ENCODE data around the gene ADD1.
"Not testable (repeated sequence)": the region's sequence is repeated elsewhere in the genome, so short reads cannot be mapped to it uniquely, and the experiment has no call there.

The ADD1 gene

GRCh38 chr4:2898001-2898400 is 54.4 kb downstream of the ADD1 start:
- no peak for DNase-seq

DNA sequence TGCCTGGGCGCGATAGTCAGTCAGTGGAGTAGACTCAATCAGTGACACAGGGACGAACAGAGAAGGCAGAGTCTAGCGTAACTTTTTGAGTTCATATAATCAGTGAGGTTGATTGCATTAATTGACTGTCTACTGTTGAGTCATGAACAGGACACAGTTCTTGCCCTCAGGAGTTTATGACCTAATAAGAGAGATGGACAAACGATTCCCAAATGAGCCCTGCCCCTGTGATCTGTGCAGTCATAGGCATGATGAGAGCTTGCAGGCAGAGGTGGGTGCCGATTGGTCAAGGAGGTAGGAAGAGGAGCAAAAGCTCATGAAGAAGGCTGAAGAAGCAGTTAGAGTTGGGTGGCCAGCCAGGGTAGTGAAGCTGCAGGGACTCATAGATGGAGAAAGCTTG is 57.1 kb downstream of the ADD1 start:
- no peak for DNase-seq

DNA sequence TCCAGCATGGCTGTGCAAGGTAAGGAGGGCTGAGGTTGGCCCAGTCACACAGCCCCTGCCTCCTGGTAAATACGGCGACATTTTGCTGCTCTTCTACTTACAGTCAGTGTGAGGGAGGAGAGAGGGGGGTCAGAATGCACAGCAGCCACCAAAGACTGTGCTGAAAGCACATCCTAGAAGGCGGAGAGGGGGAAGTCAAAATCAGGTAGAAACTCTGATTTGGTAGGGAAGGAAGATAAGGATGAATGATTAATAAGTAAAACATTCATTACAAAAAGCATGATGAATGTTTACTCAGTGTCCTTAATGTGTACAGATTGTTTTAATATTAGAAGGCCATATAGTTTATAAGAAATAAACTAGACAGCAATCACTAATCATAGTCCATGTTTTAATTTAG is 57.5 kb downstream of the ADD1 start:
- DNase-seq, result no peak

GRCh38 chr4:2902126-2902525 is 58.5 kb downstream of the ADD1 start:
- no peak for DNase-seq

DNA sequence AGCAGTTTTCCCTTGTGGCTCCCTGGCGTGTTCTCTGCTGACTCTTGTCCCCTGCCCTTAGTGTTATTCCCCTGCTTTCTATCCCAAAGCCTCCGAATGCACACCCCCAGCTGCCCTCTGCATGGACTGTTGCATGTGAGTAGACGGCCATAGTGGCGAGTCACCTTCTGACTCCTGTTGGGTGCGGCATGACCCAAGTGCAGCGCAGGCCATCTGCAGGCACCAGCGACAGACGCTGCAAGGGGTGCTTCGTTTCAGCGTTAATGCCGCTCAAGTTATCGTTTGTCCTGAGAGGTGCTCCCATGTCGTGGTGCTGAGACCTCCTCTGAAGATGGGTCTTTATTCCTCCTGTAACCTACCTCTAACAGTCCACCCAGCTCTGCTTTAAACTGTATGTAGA is 61.9 kb downstream of the ADD1 start:
- no peak for DNase-seq

DNA sequence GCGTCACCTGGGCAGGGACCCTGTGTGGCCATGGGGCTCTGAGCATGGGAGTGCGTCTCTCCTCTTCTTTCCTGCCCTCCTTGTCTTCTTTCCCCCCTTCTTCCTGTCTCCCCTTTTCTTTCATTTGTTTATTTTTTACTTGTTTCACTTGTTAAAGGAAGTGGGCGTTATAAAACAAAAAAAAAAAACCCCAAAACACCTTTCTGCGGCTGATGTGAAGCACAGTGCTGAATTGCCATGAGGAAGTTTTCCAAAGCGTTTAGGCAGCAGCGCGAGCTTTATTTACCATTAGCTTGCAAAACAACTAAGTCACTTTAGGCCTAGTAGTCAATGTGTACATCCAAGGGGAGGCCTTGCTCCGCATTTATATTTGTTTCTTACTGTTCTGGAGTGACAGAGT is 62.6 kb downstream of the ADD1 start:
- DNase-seq, result no peak

- DNase-seq, result peak in 1 of 3 experiments; percentile 35
These were observed 63.6 kb downstream of the ADD1 start for GRCh38 chr4:2907226-2907625.

DNA sequence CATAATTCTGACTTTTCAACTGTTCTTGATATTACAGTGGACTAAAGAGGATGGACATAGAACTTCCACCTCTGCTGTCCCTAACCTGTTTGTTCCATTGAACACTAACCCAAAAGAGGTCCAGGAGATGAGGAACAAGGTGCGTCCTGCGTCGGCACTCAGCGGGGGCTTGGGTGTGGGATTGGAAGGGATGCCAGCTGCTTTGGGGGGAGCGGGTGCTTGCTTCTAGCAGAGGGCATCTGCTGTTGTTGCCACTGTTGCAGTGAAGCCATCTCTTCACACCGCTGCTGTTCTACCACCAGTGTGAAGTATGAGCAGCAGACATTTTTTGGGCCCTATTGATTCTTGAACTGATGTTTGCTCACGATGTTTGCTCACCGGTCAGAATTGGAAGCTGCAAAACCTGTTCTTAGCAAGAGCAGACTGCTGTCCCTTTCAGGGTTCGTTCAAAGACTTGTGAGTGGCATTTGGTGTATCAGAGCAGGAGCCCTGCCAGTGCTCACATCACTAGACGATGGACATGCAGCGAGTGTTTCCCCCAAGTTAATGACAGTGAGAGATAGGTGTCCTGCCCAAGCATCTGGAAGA is 64.2 kb downstream of the ADD1 start:
- peak in 2 of 3 experiments; percentile 50 to 86 for DNase-seq

DNA sequence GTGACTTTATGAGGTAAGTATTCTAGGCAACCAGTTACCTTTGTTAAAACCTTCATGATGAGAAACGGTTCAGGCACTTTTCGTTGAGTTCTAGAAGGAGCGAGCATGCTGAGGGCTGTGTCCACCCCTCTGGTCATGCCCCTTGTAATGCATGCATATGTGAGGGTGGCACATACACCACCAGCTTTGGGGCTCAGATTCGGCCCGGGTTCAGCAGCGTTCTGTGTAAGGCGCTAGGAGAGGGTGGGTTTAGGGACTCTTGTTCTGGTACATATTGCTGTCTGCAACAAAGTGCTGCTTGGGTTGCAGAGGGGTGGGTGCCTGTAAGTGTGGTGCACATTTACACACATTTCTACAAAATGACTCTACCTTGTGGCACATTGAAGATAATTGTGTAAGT is 65.0 kb downstream of the ADD1 start:
- no peak for DNase-seq

GRCh38 chr4:2909583-2909982 is 65.9 kb downstream of the ADD1 start:
- DNase-seq, result no peak

DNA sequence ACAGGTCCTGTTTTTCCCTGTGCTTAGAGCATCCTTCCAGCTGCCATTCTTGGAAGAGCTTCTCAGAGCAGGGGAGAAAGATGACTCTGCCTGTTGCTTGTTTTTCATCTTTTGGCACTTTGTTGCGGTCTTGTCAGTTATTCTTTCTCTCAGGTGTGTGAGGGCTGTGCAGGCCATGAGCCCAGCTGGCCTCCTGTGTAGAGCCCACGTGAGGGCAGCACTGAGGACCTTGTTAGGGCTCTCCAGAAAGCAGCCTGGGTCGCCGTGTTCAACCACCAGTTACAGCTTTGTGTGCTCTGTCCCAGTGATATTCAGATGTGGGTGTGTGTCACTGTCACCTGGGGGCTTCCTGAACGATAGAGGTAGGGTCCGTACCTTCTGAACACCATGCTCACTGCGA is 66.8 kb downstream of the ADD1 start:
- DNase-seq, result no peak

DNA sequence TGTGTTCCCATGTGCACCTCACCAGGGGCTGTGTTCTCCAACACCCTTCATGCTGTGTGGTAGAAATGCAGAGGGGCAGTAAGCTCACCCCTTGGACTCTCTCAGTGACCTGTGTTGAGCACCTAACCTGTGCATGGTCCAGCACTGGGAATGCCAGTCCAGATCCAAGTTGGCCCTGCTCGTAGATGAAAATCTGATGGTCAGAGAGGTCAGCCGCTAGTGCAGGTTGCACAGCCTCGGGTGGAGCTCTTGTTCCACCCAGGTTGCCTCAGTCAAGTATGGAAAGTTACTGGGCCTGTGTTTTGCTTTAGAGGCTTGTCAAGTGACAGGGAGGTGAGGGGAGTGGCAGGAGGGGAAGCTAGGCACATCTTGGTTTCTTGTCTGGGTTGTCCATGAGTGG is 68.2 kb downstream of the ADD1 start:
- no peak for DNase-seq

- peak in 2 of 3 experiments; percentile 50 to 80 for DNase-seq
These were observed 69.5 kb downstream of the ADD1 start for GRCh38 chr4:2913168-2913567.

DNA sequence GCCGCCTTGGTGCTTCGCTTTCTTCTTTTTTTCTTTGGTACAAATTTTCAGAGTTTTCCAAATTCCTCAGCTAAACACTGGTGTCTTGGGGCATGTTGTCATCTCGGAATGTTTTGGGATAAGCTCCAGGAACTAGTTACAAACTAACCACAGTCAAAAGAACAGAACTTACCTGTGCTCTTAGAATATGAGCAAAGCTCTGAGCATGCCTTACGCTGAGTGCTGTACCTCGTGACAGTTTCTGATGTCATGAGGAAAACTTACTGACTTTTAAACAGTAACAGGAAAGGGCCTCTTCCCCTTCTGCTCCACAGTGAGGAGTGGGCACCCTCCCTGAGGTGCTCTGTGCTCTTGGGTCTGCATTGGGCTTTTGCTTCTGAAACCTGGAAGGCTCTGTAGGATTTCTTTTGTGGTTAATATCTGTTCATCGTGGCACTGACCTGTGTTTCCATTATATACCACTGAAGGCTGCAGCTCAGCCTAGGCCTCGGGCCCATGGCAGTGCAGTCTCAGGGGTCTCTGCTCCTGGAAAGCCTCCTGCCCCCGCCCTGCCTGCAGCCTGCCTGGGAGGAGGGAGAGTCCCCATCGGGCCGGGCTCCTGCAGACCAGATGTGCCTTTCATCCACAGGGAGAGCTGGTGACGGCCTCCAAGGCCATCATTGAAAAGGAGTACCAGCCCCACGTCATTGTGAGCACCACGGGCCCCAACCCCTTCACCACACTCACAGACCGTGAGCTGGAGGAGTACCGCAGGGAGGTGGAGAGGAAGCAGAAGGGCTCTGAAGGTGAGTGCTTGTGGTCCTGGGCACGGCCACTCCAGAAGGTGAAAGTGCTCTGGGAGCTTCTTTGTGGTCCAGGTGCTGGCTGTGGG is 70.8 kb downstream of the ADD1 start:
- DNase-seq, result peak in 1 of 3 experiments; percentile 49

DNA sequence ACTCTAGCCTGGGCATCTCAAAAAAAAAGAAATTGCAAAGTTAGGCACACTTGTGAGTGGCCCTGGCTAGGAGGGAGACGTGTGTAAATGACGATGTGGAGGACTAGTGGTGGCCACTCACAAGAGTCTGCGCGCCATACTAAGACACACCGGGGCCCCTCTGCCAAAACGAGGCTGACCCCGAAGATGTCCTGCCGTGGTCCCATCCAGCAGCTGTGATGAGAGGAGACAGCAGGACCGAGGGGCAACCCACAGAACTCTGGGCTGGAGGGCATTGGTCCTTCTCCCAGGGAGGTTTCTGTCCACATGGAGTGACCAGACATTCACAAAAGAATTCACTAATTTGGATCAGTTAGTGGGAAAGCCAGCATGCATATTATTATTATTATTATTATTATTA is 72.1 kb downstream of the ADD1 start:
- DNase-seq, result no peak

- not testable (repeated sequence) for DNase-seq
These were observed 73.1 kb downstream of the ADD1 start for GRCh38 chr4:2916696-2917095.

DNA sequence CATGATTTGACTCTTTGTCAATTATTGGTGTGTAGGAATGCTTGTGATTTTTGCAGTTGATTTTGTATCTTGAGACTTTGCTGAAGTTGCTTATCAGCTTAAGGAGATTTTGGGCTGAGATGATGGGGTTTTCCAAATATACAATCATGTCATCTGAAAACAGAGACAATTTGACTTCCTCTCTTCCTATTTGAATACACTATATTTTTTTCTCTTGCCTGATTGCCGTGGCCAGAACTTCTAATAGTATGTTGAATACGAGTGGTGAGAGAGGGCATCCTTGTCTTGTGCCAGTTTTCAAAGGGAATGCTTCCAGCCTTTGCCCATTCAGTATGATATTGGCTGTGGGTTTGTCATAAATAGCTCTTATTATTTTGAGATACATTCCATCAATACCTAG is 74.7 kb downstream of the ADD1 start:
- DNase-seq, result not testable (repeated sequence)

DNA sequence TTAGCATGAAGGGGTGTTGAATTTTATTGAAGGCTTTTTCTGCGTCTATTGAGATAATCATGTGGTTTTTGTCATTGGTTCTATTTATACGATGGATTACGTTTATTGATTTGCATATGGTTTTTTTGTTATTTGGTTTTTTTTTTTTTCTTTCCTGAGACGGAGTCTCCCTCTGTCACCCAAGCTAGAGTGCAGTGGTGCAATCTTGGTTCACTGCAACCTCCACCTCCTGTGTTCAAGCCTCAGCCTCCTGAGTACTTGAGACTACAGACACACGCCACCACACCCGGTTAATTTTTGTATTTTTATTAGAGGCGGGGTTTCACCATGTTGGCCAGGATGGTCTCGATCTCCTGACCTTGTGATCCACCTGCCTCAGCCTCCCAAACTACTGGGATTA is 75.1 kb downstream of the ADD1 start:
- DNase-seq, result not testable (repeated sequence)

DNA sequence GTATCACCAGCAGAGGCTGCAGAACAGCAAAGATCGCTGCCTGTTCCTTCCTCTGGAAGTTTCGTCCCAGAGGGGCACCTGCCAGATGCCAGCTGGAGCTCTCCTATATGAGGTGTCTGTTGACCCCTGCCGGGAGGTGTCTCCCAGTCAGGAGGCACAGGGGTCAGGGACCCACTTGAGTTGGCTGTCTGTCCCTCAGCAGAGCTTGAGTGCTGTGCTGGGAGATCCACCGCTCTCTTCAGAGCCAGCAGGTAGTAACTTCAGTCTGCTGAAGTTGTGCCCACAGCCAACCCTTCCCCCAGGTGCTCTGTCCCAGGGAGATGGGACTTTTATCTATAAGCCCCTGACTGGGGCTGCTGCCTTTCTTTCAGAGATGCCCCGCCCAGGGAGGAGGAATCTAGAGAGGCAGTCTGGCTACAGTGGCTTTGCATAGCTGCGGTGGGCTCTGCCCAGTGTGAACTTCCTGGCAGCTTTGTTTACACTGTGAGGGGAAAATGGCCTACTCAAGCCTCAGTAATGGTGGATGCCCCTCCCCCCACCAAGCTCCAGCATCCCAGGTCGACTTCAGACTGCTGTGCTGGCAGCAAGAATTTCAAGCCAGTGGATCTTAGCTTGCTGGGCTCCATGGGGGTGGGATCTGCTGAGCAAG is 78.9 kb downstream of the ADD1 start:
- DNase-seq, result peak in 1 of 3 experiments; percentile 64

- no peak for DNase-seq
These were observed 79.5 kb downstream of the ADD1 start for GRCh38 chr4:2923141-2923551.

DNA sequence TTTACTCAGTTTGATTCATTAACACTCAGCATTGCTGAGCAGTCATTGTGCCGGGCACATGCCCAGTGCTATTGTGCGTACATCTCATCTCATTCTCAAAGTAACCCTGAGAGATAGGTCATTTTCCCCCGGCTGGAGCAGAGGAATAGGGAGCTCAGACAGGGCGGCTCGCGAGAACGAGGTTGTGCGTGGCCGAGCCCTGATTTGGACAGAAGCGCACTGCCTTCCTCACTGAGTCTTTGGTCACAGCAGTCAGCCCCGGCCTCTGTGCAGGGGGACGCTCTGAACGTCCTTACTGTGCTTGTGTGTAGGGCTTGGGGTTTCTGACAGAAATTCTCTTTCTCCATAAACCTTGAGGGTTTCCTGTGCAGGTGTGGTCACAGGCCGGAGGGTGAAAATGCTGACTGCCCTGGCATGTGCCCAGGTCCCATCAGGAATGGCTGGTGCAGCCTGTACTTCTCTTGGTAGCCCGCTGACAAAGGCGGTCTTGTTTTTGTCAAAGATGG is 80.1 kb downstream of the ADD1 start:
- no peak for DNase-seq

DNA sequence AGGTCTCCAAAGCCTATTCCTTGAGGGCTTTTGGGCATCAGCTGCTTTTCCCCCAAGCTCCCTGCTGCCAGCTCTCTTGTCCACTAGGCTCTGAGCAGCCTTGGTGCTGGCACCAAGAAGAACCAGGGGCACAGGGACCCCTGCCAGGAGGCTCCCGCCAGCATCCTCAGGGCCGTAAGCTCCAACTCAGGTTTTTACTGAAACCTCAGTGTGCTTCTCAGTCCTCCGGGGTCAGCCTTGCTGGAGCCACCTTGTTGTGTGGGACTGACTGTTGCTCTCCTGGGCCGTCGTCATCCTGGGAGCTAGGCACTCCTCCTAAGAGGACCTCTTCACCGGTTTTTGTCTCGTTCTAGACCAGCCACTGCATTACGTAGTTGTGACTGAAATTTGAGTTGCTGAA is 80.6 kb downstream of the ADD1 start:
- no peak for DNase-seq

DNA sequence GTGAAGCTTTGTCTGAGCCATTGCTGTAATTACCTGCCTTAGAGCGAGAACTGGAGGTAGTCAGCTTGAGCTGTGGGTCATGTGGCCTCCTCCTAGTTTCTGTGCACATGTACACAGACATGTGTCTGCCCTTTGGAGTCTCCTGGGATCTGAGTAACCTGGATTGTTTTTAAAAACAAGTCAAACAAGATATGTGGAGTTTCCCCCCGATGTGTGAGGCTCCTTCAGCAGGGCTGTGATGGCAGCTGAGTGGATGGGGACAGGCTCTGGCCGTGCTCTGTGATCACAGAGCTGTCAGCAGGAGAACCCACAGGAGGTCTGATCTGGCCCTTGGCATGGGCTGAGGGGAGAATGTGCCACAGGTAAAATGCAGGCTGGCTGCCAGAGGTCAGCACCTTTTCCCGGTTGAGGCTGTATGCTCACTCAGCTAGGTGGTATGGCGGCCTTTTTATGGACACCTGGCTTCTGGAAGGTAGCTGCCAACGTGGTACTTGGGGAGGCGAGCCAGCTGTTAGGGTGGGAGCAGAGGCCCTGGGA is 81.2 kb downstream of the ADD1 start:
- DNase-seq, result no peak

- no peak for DNase-seq
These were observed 81.9 kb downstream of the ADD1 start for GRCh38 chr4:2925496-2925895.
